KMS-11 (cell line): ENCODE data around the gene RCOR2.

ENCODE experiments used
- H2AFZ ChIP-seq: fragments of 200-600 bp; sonication (generic); 2 replicates; pipeline ENCODE4 v1.6.1; 2016; ENCODE audit warnings: antibody characterized with exemption, mixed run types, low read depth
- H3K27ac ChIP-seq: fragments of 200-600 bp; sonication (generic); 2 replicates; pipeline ENCODE4 v1.6.1; 2016; ENCODE audit warnings: mild to moderate bottlenecking, mixed run types
- H3K27me3 ChIP-seq: fragments of 200-600 bp; sonication (generic); 2 replicates; pipeline ENCODE4 v1.6.1; 2017; ENCODE audit warnings: mild to moderate bottlenecking, low read depth, mixed run types, moderate library complexity; ENCODE audit not compliant: insufficient read depth
- H3K36me3 ChIP-seq: fragments of 200-600 bp; sonication (generic); 2 replicates; pipeline ENCODE4 v1.6.1; 2017; ENCODE audit warnings: mild to moderate bottlenecking, mixed run types; ENCODE audit not compliant: insufficient read depth
- H3K4me1 ChIP-seq: fragments of 200-600 bp; sonication (generic); 2 replicates; pipeline ENCODE4 v1.6.1; 2016; ENCODE audit warnings: mild to moderate bottlenecking, low read depth, mixed run types; ENCODE audit not compliant: poor library complexity, severe bottlenecking
- H3K4me2 ChIP-seq: fragments of 200-600 bp; sonication (generic); 2 replicates; pipeline ENCODE4 v1.7.0; 2016; ENCODE audit warnings: mild to moderate bottlenecking, mixed run types
- H3K4me3 ChIP-seq: fragments of 200-600 bp; sonication (generic); IDR thresholded peaks from 2 replicates; pipeline ENCODE4 v1.6.1; 2017; ENCODE audit warnings: low read depth, low read length, mixed read lengths; ENCODE audit not compliant: insufficient read depth
- H3K79me2 ChIP-seq: fragments of 200-600 bp; sonication (generic); 2 replicates; pipeline ENCODE4 v1.6.1; 2016; ENCODE audit warnings: low read depth, mixed run types; ENCODE audit not compliant: insufficient read depth
- H3K9ac ChIP-seq: fragments of 200-600 bp; sonication (generic); 2 replicates; pipeline ENCODE4 v1.6.1; 2016; ENCODE audit warnings: mild to moderate bottlenecking, mixed run types
- H4K20me1 ChIP-seq: fragments of 200-600 bp; sonication (generic); 2 replicates; pipeline ENCODE4 v1.6.1; 2016; ENCODE audit warnings: mild to moderate bottlenecking, mixed run types; ENCODE audit not compliant: insufficient read depth
- TF ChIP-seq, protein P1 (sequence below): fragments of 200-600 bp; sonication (generic); conservative IDR thresholded peaks from 2 replicates; pipeline ENCODE4 v1.6.1; 2017; ENCODE audit warnings: low read depth, mild to moderate bottlenecking, antibody characterized with exemption, low read length, moderate library complexity, mixed read lengths

The RCOR2 gene

DNA sequence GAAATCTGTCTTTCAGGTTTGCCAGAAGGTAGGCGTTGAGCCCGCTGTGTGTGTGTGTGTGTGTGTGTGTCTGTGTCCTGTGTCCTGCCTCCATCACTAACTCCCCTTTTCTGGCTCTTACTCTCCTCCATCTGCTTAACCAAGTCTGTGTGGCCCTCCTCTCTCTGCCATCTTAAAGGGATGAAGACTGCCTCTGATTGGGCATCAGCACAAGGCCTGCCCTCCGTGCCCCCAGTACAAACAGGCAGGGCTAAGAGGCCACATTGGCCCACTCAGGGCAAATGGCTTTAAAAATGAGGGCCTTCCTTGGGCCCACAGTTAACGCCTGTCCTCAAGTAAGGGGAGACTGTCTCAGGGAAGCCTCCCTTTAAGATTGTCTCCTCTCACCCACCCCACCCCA is 10.9 kb downstream of the RCOR2 start:
- no peak overlapping the region for H3K4me2 ChIP-seq
- no peaks in the 10 kb centered on the region for H3K36me3 ChIP-seq
- H3K9ac ChIP-seq: no peak overlapping the region
- TF ChIP-seq, protein P1, sequence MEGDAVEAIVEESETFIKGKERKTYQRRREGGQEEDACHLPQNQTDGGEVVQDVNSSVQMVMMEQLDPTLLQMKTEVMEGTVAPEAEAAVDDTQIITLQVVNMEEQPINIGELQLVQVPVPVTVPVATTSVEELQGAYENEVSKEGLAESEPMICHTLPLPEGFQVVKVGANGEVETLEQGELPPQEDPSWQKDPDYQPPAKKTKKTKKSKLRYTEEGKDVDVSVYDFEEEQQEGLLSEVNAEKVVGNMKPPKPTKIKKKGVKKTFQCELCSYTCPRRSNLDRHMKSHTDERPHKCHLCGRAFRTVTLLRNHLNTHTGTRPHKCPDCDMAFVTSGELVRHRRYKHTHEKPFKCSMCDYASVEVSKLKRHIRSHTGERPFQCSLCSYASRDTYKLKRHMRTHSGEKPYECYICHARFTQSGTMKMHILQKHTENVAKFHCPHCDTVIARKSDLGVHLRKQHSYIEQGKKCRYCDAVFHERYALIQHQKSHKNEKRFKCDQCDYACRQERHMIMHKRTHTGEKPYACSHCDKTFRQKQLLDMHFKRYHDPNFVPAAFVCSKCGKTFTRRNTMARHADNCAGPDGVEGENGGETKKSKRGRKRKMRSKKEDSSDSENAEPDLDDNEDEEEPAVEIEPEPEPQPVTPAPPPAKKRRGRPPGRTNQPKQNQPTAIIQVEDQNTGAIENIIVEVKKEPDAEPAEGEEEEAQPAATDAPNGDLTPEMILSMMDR: no peak
- no peak overlapping the region for H3K4me3 ChIP-seq
- no peaks in the 10 kb centered on the region for H3K27me3 ChIP-seq
- no peaks in the 10 kb centered on the region for H4K20me1 ChIP-seq
- no peak overlapping the region for H2AFZ ChIP-seq
- no peak overlapping the region for H3K27ac ChIP-seq
- no peaks in the 10 kb centered on the region for H3K79me2 ChIP-seq
- no peaks in the 10 kb centered on the region for H3K4me1 ChIP-seq

DNA sequence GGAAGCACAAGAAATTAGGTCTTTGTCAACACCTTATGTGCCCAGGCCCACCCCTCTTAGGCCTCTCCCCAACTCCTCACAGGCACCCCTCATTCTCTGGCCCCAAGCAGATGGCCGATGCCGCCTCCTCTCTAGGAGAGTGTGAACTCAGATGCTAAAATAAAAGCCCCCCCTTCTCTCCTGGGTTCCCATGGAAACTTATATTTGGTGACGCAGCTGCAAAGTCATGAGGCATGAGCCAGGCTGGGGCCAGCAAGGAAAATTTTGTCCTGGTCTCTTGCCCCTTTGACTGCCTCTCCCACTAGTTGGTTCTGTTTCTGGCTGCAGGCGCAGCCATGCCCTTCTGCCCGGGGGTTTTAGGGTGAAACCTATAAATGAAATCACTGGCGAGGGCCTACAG is 11.8 kb downstream of the RCOR2 start:
- Histone ChIP-seq H3K79me2 (no peaks in the 10 kb centered on the region), H3K36me3 (no peaks in the 10 kb centered on the region)

DNA sequence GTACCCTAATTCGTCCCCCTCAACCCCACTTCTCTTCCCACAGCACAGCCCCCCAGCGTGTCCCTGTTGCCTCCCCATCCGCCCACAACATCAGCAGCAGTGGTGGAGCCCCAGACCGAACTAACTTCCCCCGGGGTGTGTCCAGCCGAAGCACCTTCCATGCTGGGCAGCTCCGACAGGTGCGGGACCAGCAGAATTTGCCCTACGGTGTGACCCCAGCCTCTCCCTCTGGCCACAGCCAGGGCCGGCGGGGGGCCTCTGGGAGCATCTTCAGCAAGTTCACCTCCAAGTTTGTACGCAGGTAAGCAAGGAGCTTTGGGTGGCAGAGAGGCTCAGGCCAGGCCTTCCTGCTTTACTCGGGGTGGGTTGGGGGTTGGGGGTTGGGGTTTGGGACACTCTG is 12.2 kb downstream of the RCOR2 start:
- Histone ChIP-seq H3K4me3 (no peak overlapping the region), H3K36me3 (no peaks in the 10 kb centered on the region; the same call in 1 of the 2 replicates), H3K4me2 (no peak overlapping the region), H3K27me3 (no peaks in the 10 kb centered on the region), H2AFZ (no peak overlapping the region), H3K9ac (no peak overlapping the region), H4K20me1 (no peaks in the 10 kb centered on the region), H3K27ac (no peak overlapping the region), H3K4me1 (no peaks in the 10 kb centered on the region), H3K79me2 (no peaks in the 10 kb centered on the region)
- TF ChIP-seq, protein P1: no peak

More for the DNA sequence above, 11.8 kb downstream of the RCOR2 start:
- Histone ChIP-seq H2AFZ (no peak overlapping the region), H3K27me3 (no peaks in the 10 kb centered on the region), H4K20me1 (no peaks in the 10 kb centered on the region), H3K4me1 (no peaks in the 10 kb centered on the region), H3K9ac (no peak overlapping the region), H3K4me3 (no peak overlapping the region), H3K4me2 (no peak overlapping the region), H3K27ac (no peak overlapping the region)
- TF ChIP-seq, protein P1: no peak

DNA sequence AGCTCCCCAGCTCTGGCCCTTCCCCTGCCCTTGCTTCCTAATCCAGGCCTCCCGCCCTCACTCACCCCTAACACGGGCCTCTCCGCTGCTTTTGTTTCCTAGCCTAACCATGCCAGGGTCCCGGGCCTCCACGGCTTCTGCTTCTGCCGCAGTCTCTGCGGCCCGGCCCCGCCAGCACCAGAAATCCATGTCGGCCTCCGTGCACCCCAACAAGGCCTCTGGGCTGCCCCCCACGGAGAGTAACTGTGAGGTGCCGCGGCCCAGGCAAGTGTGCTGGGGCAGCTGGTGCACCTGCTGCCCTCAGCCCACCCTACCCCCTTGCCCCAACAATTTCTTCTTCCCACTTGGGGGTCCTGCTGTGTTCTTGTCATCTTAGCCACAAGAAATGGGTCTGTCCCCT is 13.1 kb downstream of the RCOR2 start:
- Histone ChIP-seq H3K4me1 (no peaks in the 10 kb centered on the region), H3K9ac (no peak overlapping the region), H3K27ac (no peak overlapping the region), H4K20me1 (no peaks in the 10 kb centered on the region), H3K27me3 (no peaks in the 10 kb centered on the region), H3K79me2 (no peaks in the 10 kb centered on the region), H3K4me2 (no peak overlapping the region), H3K4me3 (no peak overlapping the region), H2AFZ (no peak overlapping the region), H3K36me3 (no peaks in the 10 kb centered on the region; the same call in 1 of the 2 replicates)
- TF ChIP-seq, protein P1: no peak
